Ishikawa (cell line): ENCODE measurements around the gene TSPO2.

Experiments used
- CEBPB ChIP-seq: IDR thresholded peaks from 2 replicates; pipeline ENCODE4 v1.6.1; 2012
- CREB1 ChIP-seq: IDR thresholded peaks from 2 replicates; pipeline ENCODE4 v1.6.1; 2012; ENCODE audit warnings: low read depth
- EP300 ChIP-seq: IDR thresholded peaks from 2 replicates; pipeline ENCODE4 v1.6.1; 2012; ENCODE audit warnings: borderline replicate concordance
- FOXM1 ChIP-seq: IDR thresholded peaks from 2 replicates; pipeline ENCODE4 v1.6.1; 2012; ENCODE audit warnings: low read depth, borderline replicate concordance
- MAX ChIP-seq: IDR thresholded peaks from 2 replicates; pipeline ENCODE4 v1.6.1; 2012
- NFIC ChIP-seq: IDR thresholded peaks from 2 replicates; pipeline ENCODE4 v1.6.1; 2012
- RAD21 ChIP-seq: IDR thresholded peaks from 2 replicates; pipeline ENCODE4 v1.6.1; 2012; ENCODE audit warnings: low read depth
- REST ChIP-seq: IDR thresholded peaks from 2 replicates; pipeline ENCODE4 v1.6.1; 2012; ENCODE audit warnings: low read depth, mild to moderate bottlenecking
- TAF1 ChIP-seq: IDR thresholded peaks from 2 replicates; pipeline ENCODE4 v1.6.1; 2012; ENCODE audit warnings: low read depth, mild to moderate bottlenecking
- TCF12 ChIP-seq: IDR thresholded peaks from 2 replicates; pipeline ENCODE4 v1.6.1; 2012; ENCODE audit warnings: low read depth
- TEAD4 ChIP-seq: IDR thresholded peaks from 2 replicates; pipeline ENCODE4 v1.6.1; 2012
- YY1 ChIP-seq: IDR thresholded peaks from 2 replicates; pipeline ENCODE4 v1.6.1; 2012; ENCODE audit warnings: low read depth
- ZBTB7A ChIP-seq: IDR thresholded peaks from 2 replicates; pipeline ENCODE4 v1.6.1; 2012; ENCODE audit warnings: low read depth

GRCh38 chr6:41009669-41010068 is 32.6 kb upstream of the TSPO2 start:
- no peak for TF ChIP-seq EP300
- no peak for TF ChIP-seq NFIC
- no peak for TF ChIP-seq CEBPB
- TF ChIP-seq RAD21, result no peak
- TF ChIP-seq REST, result no peak
- no peak for TF ChIP-seq TEAD4
- TF ChIP-seq FOXM1, result no peak
- TF ChIP-seq TCF12, result no peak
- TF ChIP-seq TAF1, result no peak
- no peak for TF ChIP-seq CREB1
- TF ChIP-seq MAX, result no peak
- no peak for TF ChIP-seq ZBTB7A
- TF ChIP-seq YY1, result no peak
